HepG2 (cell line): ENCODE measurements around the gene RAPSN. TPM values are rescaled to one million over a fixed set of nuclear protein-coding genes. Genes with fewer than 3 reads are reported as not detected.
A peak's percentile ranks its signal among the peaks of the same experiment; 100 is the strongest.

Source experiments
- ATF7 ChIP-seq, 2 experiments: fragments of 450-650 bp in 1 of 2; sonication (generic) in 1 of 2; formaldehyde crosslinking in 1 of 2; IDR thresholded peaks; 2 replicates each; pipeline versions ENCODE4 v1.4.0 to v1.6.1; 2016 to 2020; ENCODE audit warnings: antibody characterized with exemption in 1 of 2, mild to moderate bottlenecking in 1 of 2, missing genetic modification reagents in 1 of 2
- HNF1A ChIP-seq, 2 experiments: sonication (generic) in 1 of 2; formaldehyde crosslinking in 1 of 2; IDR thresholded peaks; 2 replicates each; pipeline versions ENCODE4 v1.4.0 to v1.6.1; 2016 to 2020; ENCODE audit warnings: borderline replicate concordance in 1 of 2, low read depth in 1 of 2, mild to moderate bottlenecking in 1 of 2, missing genetic modification reagents in 1 of 2
- HNF4A ChIP-seq: sonication (generic); formaldehyde crosslinking; IDR thresholded peaks from 2 replicates; pipeline ENCODE4 v1.4.0; 2020; ENCODE audit warnings: missing genetic modification reagents
- MAFK ChIP-seq, 2 experiments: IDR thresholded peaks in 1 of 2; conservative IDR thresholded peaks in 1 of 2; 2 replicates each; pipeline ENCODE4 v1.6.1; 2011; ENCODE audit warnings: improper control_type of control experiment in 2 of 2, low read length in 2 of 2
- MIER2 ChIP-seq: IDR thresholded peaks from 2 replicates; pipeline ENCODE4 v1.6.1; 2016; ENCODE audit warnings: missing biosample characterization, missing genetic modification reagents
- NKX3-1 ChIP-seq: sonication (generic); formaldehyde crosslinking; IDR thresholded peaks from 2 replicates; pipeline ENCODE4 v1.5.0; 2020; ENCODE audit warnings: missing genetic modification reagents
- PHF20 ChIP-seq: sonication (generic); formaldehyde crosslinking; IDR thresholded peaks from 2 replicates; pipeline ENCODE4 v1.5.0; 2020; ENCODE audit warnings: mild to moderate bottlenecking, missing genetic modification reagents
- PLSCR1 ChIP-seq: sonication (generic); formaldehyde crosslinking; IDR thresholded peaks from 2 replicates; pipeline ENCODE4 v1.5.0; 2020; ENCODE audit warnings: missing genetic modification reagents, mild to moderate bottlenecking, borderline replicate concordance
- RNF2 ChIP-seq: fragments of 450-650 bp; conservative IDR thresholded peaks from 2 replicates; pipeline ENCODE4 v1.6.1; 2016; ENCODE audit warnings: low read depth
- THAP8 ChIP-seq: sonication (generic); formaldehyde crosslinking; IDR thresholded peaks from 2 replicates; pipeline ENCODE4 v1.5.1; 2020; ENCODE audit warnings: missing genetic modification reagents, mild to moderate bottlenecking, borderline replicate concordance
- YEATS4 ChIP-seq: sonication (generic); formaldehyde crosslinking; IDR thresholded peaks from 2 replicates; pipeline ENCODE4 v1.4.0; 2020; ENCODE audit warnings: missing genetic modification reagents, borderline replicate concordance
- ZNF12 ChIP-seq: sonication (generic); formaldehyde crosslinking; IDR thresholded peaks from 2 replicates; pipeline ENCODE4 v1.5.0; 2020; ENCODE audit warnings: missing genetic modification reagents
- ZNF280B ChIP-seq: sonication (generic); formaldehyde crosslinking; IDR thresholded peaks from 2 replicates; pipeline ENCODE4 v1.5.0; 2020; ENCODE audit warnings: missing genetic modification reagents, mild to moderate bottlenecking, borderline replicate concordance
- ZNF292 ChIP-seq: sonication (generic); formaldehyde crosslinking; IDR thresholded peaks from 2 replicates; pipeline ENCODE4 v1.8.1; 2022; ENCODE audit warnings: mild to moderate bottlenecking, low read depth, missing genetic modification reagents, borderline replicate concordance
- ZNF354B ChIP-seq: sonication (generic); formaldehyde crosslinking; IDR thresholded peaks from 2 replicates; pipeline ENCODE4 v1.8.0; 2022; ENCODE audit warnings: mild to moderate bottlenecking, missing genetic modification reagents
- ZNF451 ChIP-seq: sonication (generic); formaldehyde crosslinking; IDR thresholded peaks from 2 replicates; pipeline ENCODE4 v1.5.0; 2020; ENCODE audit warnings: mild to moderate bottlenecking, missing genetic modification reagents
- polyA plus RNA-seq, 8 experiments: library from polyadenylated mRNA; depleted of rRNA in 3 of 8; stranded (reverse) in 7 of 8; unstranded in 1 of 8; fragments of >200 nt; fragmentation: Illumina TruSeq in 4 of 8; extraction: Trizol in 4 of 8; gene quantifications; 2 replicates each; pipeline versions ENCODE4 v1.2.1 to v1.2.3, GENCODE V29; 2011 to 2016; ENCODE audit warnings: low read depth in 4 of 8, missing spikeins in 1 of 8, mixed read lengths in 1 of 8; ENCODE audit not compliant: insufficient read depth in 1 of 8
- total RNA-seq, 5 experiments: library from RNA; depleted of rRNA; stranded (reverse); fragments of >200 nt; fragmentation: Illumina TruSeq; extraction: Trizol; gene quantifications; 2 replicates each; pipeline ENCODE4 v1.2.3, GENCODE V29; 2016; ENCODE audit warnings: low read depth in 1 of 5

Gene RAPSN
- total and polyA plus RNA-seq, 2 of the 13 experiments (the other 11 are each of a cell fraction or from before 2014, with no cell fraction given): 0.15 to 1.2 TPM

- TF ChIP-seq HNF1A (IDR thresholded peaks at IDR 0.05; ENCODE audit: low read depth): no peak
- no peak for TF ChIP-seq HNF1A (CRISPR knock-in tag; IDR thresholded peaks at IDR 0.05; ENCODE audit: borderline replicate concordance)
- TF ChIP-seq ZNF451: no peak
- TF ChIP-seq PHF20 (CRISPR knock-in tag): no peak
- TF ChIP-seq ZNF292 (CRISPR knock-in tag): no peak
- 0 out of 2 replicates have a peak, but pooled peaks have one; percentile 4 for TF ChIP-seq ATF7 (IDR thresholded peaks at IDR 0.05)
- no peak for TF ChIP-seq ATF7 (CRISPR knock-in tag; IDR thresholded peaks at IDR 0.05)
- no peak for TF ChIP-seq RNF2
- no peak for TF ChIP-seq ZNF12 (CRISPR knock-in tag)
- no peak for TF ChIP-seq MIER2 (CRISPR knock-in tag)
- peak; percentile 66 for TF ChIP-seq HNF4A (CRISPR knock-in tag)
- TF ChIP-seq MAFK (conservative IDR thresholded peaks at IDR 0.05 in 1 of 2, IDR thresholded peaks at IDR 0.05 in 1 of 2; ENCODE audit: low read length in 2 of 2): no peak
- no peak for TF ChIP-seq THAP8 (CRISPR knock-in tag)
- no peak for TF ChIP-seq ZNF354B (CRISPR knock-in tag)
- no peak for TF ChIP-seq PLSCR1 (CRISPR knock-in tag)
- TF ChIP-seq YEATS4 (CRISPR knock-in tag): no peak
- no peak for TF ChIP-seq ZNF280B (CRISPR knock-in tag)
- TF ChIP-seq NKX3-1: no peak
These were observed 17.4 kb downstream of the RAPSN start (continued) for GRCh38 chr11:47431356-47432083.
